Measurements from ENCODE around the gene CPXM2. TPM values are rescaled to one million over a fixed set of nuclear protein-coding genes. Genes with fewer than 3 reads are reported as not detected.

CPXM2 gene
- total RNA-seq, 1 donor from 2014 or later = 9.7 TPM

DNA sequence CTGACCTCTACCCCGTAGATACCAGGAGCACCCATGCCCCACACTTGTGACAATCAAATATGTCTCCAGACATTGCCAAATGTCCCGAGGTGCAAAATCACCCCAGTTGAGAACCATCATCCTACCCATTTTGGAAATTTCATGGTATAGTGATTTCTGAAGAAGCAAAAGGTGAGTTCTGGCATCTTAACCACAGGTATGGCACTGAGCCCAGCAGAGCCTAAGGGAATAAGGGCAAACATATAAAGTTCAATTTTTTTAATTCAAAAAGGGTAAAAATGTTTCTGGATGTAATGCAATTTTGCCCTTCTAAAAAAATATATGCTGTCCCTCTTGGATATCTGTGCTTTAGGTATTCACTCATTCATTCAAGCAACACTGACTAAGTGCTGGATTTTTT is 30.5 kb upstream of the CPXM2 start:
- Histone ChIP-seq H3K36me3 (no peaks in the 10 kb centered on the region), H3K4me3 (no peak overlapping the region), H3K27me3 (peaks cover 6% of the 10 kb centered on the region), H3K9me3 (no peaks in the 10 kb centered on the region), H3K4me1 (no peaks in the 10 kb centered on the region), H3K27ac (no peak overlapping the region)
- ATAC-seq = no peak
- no peak for DNase-seq
- TF ChIP-seq, protein P1, sequence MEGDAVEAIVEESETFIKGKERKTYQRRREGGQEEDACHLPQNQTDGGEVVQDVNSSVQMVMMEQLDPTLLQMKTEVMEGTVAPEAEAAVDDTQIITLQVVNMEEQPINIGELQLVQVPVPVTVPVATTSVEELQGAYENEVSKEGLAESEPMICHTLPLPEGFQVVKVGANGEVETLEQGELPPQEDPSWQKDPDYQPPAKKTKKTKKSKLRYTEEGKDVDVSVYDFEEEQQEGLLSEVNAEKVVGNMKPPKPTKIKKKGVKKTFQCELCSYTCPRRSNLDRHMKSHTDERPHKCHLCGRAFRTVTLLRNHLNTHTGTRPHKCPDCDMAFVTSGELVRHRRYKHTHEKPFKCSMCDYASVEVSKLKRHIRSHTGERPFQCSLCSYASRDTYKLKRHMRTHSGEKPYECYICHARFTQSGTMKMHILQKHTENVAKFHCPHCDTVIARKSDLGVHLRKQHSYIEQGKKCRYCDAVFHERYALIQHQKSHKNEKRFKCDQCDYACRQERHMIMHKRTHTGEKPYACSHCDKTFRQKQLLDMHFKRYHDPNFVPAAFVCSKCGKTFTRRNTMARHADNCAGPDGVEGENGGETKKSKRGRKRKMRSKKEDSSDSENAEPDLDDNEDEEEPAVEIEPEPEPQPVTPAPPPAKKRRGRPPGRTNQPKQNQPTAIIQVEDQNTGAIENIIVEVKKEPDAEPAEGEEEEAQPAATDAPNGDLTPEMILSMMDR (IDR thresholded peaks at IDR 0.05) = no peak
- intact Hi-C loops (cut with DNase I) = no loop called here

DNA sequence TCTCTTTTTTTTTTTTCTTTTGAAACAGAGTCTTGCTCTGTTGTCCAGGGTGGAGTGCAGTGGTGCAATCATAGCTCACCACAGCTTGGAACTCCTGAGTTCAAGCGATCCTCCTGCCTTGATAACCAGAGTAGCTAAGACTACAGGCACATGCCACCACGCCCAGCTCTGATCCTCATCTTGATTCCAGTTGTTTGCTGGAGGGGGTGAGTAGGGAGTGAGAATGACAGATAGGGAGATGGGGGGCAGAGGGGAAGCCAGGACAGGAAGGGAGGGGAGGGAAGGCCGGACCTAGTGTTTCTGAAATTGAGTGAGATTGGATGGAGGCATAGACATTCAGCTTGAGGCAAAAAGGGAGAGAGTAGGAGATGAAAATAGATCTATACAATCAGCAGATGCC is 25.2 kb upstream of the CPXM2 start:
- TF ChIP-seq, protein P1 (IDR thresholded peaks at IDR 0.05) = no peak
- Histone ChIP-seq H3K27me3 (peaks cover 6% of the 10 kb centered on the region), H3K9me3 (no peaks in the 10 kb centered on the region), H3K27ac (no peak overlapping the region), H3K4me3 (no peak overlapping the region), H3K36me3 (no peaks in the 10 kb centered on the region), H3K4me1 (no peaks in the 10 kb centered on the region)
- intact Hi-C loops (cut with DNase I) = no loop called here
- DNase-seq = no peak
- ATAC-seq = no peak

DNA sequence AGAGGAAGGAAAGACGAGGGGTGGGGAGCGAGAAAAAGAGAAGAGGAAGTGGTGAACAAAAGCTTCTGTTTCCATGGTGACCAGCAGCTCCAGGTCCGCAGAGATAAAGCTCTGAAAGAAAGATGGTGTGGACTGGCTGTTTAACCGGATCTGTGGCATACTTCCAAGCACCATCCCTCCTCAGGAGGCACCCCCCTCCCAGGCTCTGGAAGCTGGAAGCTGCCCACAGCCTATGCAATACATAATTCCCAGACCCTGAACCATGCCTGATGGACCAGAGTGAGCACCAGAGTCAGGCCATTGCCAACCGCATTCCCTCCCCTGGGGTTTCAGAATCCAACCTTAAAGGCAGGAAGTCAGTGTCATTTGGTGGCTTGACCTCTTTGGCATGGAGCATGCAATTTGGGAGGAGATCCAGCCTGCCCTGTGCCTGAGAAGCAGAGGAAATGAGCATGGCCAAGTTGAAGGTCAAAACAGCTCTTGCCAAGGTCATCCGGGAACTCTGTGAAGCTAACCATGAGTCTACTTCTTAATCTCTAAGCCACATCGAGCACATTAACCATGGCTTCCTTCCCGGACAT is 22.2 kb upstream of the CPXM2 start:
- DNase-seq (no peak), ATAC-seq (no peak)
- TF ChIP-seq, protein P1 (IDR thresholded peaks at IDR 0.05) = no peak
- Histone ChIP-seq H3K9me3 (no peaks in the 10 kb centered on the region), H3K4me3 (no peak overlapping the region), H3K4me1 (no peaks in the 10 kb centered on the region), H3K27ac (no peak overlapping the region), H3K27me3 (peaks cover 19% of the 10 kb centered on the region), H3K36me3 (no peaks in the 10 kb centered on the region)
- intact Hi-C loops (cut with DNase I) = no loop called here

DNA sequence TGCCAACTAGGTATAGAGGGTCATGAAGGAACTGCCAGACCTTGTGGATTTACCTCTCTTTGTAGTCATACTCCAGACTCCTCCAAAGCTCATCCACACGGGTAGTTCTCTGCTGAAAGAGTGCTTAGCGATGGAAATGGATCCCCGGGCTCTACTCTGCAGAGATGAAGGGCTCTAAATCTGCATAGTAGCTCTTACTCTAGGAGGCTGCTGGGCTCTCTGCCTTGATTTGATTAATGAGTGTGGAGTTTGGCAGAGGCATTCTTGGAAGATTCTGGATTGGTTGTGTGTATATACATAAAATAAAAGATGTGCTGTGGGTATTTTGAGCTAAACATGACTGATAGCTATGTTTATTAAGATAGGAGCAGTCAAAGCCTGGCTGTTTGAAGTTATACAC is 21.3 kb upstream of the CPXM2 start:
- Histone ChIP-seq H3K27me3 (peaks cover 16% of the 10 kb centered on the region), H3K9me3 (no peaks in the 10 kb centered on the region), H3K36me3 (no peaks in the 10 kb centered on the region), H3K4me1 (no peaks in the 10 kb centered on the region), H3K27ac (no peak overlapping the region), H3K4me3 (no peak overlapping the region)
- DNase-seq (no peak), ATAC-seq (no peak)
- TF ChIP-seq, protein P1 (IDR thresholded peaks at IDR 0.05) = no peak
- intact Hi-C loops (cut with DNase I) = no loop called here

DNA sequence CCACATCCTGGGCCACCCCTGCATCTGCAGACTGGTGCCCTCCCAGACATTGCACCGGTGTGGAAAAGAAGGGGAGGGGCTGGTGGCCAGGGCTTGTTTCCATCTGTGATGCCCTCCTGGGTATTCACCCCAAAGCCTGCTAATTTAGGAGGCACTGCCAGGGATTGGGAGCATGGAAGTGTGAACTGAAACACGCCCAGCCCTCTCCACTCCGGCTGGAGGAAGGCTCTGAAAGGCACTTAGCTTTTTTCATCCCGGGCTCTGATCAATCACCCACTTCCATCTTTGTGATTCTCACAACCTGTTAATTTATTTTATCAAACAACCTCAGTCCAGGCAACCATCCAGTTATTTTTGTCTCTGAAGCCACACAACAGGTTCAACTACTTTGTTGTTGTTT is 20.9 kb upstream of the CPXM2 start:
- H3K27me3 ChIP-seq = peaks cover 16% of the 10 kb centered on the region

More for the DNA sequence above, 20.9 kb upstream of the CPXM2 start:
- no peaks in the 10 kb centered on the region for H3K9me3 ChIP-seq
- H3K36me3 ChIP-seq = no peaks in the 10 kb centered on the region
- intact Hi-C loops (cut with DNase I) = no loop called here
- ATAC-seq (no peak), DNase-seq (no peak)
- no peak overlapping the region for H3K4me3 ChIP-seq
- TF ChIP-seq, protein P1 (IDR thresholded peaks at IDR 0.05) = no peak
- H3K4me1 ChIP-seq = no peaks in the 10 kb centered on the region
- H3K27ac ChIP-seq = no peak overlapping the region

Measured in upper lobe of right lung (tissue), 1 donor.